NCI-H187 (cell line): Measurements from ENCODE around the gene THRB.
"Not testable (repeated sequence)": the region's sequence is repeated elsewhere in the genome, so short reads cannot be mapped to it uniquely, and the experiment has no call there.

ENCODE experiments used
- DNase-seq, 2 experiments: peaks; one replicate each; lab custom pipeline; 2025; lab: John Stamatoyannopoulos, UW

THRB gene

GRCh38 chr3:24401090-24401810 is 93.4 kb downstream of the THRB start:
- no peak for DNase-seq

GRCh38 chr3:24400450-24400849 is 94.2 kb downstream of the THRB start:
- no peak for DNase-seq

GRCh38 chr3:24400015-24400414 is 94.6 kb downstream of the THRB start:
- DNase-seq: no peak

- DNase-seq: no peak
These were observed 95.0 kb downstream of the THRB start for GRCh38 chr3:24399614-24400013.

GRCh38 chr3:24398712-24399111 is 95.9 kb downstream of the THRB start:
- DNase-seq: not testable (repeated sequence)

GRCh38 chr3:24396338-24396737 is 98.3 kb downstream of the THRB start:
- DNase-seq: no peak

- DNase-seq: no peak
These were observed 99.9 kb downstream of the THRB start for GRCh38 chr3:24394754-24395153.

- no peak for DNase-seq
These were observed 101.3 kb downstream of the THRB start for GRCh38 chr3:24393316-24393715.

GRCh38 chr3:24390169-24391130 is 104.2 kb downstream of the THRB start:
- no peak for DNase-seq

GRCh38 chr3:24389108-24390090 is 105.3 kb downstream of the THRB start:
- no peak for DNase-seq

GRCh38 chr3:24388611-24389010 is 106.0 kb downstream of the THRB start:
- DNase-seq: no peak

GRCh38 chr3:24388159-24388558 is 106.5 kb downstream of the THRB start:
- DNase-seq: no peak

GRCh38 chr3:24387493-24387892 is 107.2 kb downstream of the THRB start:
- DNase-seq: no peak

- no peak for DNase-seq
These were observed 107.7 kb downstream of the THRB start for GRCh38 chr3:24387000-24387399.

- DNase-seq: no peak
These were observed 108.2 kb downstream of the THRB start for GRCh38 chr3:24386458-24386857.

- no peak for DNase-seq
These were observed 109.5 kb downstream of the THRB start for GRCh38 chr3:24385012-24385615.

GRCh38 chr3:24382647-24383046 is 112.0 kb downstream of the THRB start:
- no peak for DNase-seq

GRCh38 chr3:24379936-24380335 is 114.7 kb downstream of the THRB start:
- DNase-seq: no peak

GRCh38 chr3:24378313-24378712 is 116.3 kb downstream of the THRB start:
- DNase-seq: no peak

GRCh38 chr3:24377218-24377993 is 117.2 kb downstream of the THRB start:
- DNase-seq: no peak

- DNase-seq: no peak
These were observed 118.7 kb downstream of the THRB start for GRCh38 chr3:24375947-24376384.
